HG02588 (cell line): ENCODE data around the gene TRIOBP.

ENCODE experiments used
- ATAC-seq: cut with Tn5 transposase; IDR thresholded peaks from one replicate; pipeline ENCODE4 v1.9.1; 2021; ENCODE audit warnings: mild to moderate bottlenecking, moderate library complexity; ENCODE audit not compliant: unreplicated experiment

Gene TRIOBP

GRCh38 chr22:37818409-37819104 is 121.7 kb downstream of the TRIOBP start:
- ATAC-seq, result no peak

- no peak for ATAC-seq
These were observed 122.2 kb downstream of the TRIOBP start for GRCh38 chr22:37819105-37819433.

DNA sequence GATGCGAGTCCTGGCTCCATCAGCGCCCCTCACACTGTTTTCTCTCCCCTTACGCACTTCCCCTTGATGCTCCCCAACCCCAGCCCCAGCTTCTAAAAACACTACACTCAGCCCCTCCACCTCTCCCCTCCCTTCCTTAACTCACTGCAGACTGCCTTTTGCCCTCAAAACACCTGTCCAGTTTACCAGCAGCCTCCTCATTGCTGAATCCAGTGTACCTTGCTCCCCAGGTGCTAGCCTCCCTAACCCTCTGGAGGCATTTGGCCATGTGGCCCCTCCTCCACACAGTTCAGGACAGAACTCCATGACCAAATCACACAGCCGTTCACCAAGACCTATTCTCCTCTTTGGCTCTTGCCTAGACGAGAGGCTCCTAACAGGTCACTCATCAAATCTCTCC is 123.5 kb downstream of the TRIOBP start:
- no peak for ATAC-seq

DNA sequence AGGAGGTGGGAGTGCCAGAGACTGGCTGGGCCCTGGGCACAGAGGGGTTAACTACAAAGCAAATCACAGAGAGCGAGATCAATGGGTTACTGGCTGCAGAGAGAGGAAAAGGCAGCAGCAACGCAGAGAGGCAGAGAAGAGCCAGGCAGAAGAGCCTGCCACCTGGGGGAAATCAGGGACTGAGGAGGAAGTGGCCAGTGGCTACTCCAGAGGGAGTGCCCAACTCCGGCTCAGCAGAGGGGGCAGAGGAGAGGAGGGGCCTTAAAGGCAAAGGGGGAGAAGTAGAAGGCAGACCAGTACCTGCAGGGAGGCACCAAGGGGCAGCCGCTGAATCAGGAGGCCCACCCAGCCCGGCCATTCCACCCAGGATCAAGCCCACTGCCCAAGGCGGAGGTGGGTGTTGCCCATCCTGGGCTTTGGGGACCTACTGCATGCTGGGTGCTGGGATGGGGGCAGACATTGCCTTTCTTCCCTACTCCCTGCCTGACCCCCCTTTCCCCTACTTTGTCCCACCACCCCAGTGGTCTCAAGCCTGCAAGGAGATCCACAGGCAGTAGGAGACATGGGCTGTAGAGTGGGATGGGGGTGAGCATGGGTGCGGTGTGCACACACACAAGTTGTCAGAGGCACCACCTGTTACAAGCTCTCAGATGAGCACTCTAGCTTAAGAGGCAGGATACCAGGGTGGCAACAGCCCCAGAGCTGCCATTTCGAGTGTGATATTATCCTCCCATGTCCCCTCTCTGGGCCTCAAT is 125.4 kb downstream of the TRIOBP start:
- no peak for ATAC-seq

DNA sequence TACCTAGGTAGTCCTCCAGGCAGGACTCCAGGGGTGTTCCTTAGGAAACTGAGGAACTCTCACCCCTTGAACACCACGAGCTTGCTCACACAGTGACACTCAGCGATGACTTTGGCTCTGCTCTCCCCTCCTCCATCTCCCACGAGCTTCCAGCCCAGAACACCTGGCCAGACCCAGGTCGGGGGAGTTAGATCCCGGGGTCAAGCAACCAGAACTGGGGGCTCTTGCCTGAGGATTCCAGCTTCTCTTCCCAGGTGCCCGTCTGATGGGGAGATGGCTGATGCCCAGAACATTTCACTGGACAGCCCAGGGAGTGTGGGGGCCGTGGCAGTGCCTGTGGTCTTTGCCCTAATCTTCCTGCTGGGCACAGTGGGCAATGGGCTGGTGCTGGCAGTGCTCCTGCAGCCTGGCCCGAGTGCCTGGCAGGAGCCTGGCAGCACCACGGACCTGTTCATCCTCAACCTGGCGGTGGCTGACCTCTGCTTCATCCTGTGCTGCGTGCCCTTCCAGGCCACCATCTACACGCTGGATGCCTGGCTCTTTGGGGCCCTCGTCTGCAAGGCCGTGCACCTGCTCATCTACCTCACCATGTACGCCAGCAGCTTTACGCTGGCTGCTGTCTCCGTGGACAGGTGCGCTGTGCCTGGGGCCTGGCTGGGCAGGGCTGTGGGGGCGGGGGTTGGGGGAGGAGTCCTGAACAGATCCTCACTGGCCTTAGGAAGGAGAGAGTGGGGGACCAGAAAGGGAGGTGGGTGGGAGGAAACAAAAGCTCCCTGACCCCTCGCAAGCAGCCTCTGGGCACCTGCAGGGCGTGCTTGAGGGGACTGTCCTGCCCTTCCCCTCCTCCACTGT is 126.5 kb downstream of the TRIOBP start, which contains the start of gene GALR3:
TSS of gene GALR3 (plus strand) at position 249 of the 852 bp plus-strand sequence. CDS start at position 274, 25 bp downstream.
- no peak for ATAC-seq

- ATAC-seq, result no peak
These were observed 128.1 kb downstream of the TRIOBP start for GRCh38 chr22:37824674-37825641.
